Astrocyte (in vitro differentiated cells and primary cell): ENCODE data around the gene SNAPIN.

ENCODE experiments used
- CTCF ChIP-seq: IDR thresholded peaks from 2 replicates; pipeline ENCODE4 v1.5.1; 2011; ENCODE audit warnings: low read depth, mild to moderate bottlenecking, inconsistent platforms, low read length, moderate library complexity; ENCODE audit not compliant: insufficient read depth
- EZH2 ChIP-seq: IDR thresholded peaks from 2 replicates; pipeline ENCODE4 v1.6.1; 2012; ENCODE audit warnings: mild to moderate bottlenecking, low read length, inconsistent platforms; ENCODE audit not compliant: insufficient read depth

GRCh38 chr1:153661111-153661708 is 2.7 kb downstream of the SNAPIN start:
- TF ChIP-seq EZH2 (no peak), CTCF (no peak)
